ENCODE data around the gene NTM.
A peak's percentile ranks its signal among the peaks of the same experiment; 100 is the strongest.

NTM gene

DNA sequence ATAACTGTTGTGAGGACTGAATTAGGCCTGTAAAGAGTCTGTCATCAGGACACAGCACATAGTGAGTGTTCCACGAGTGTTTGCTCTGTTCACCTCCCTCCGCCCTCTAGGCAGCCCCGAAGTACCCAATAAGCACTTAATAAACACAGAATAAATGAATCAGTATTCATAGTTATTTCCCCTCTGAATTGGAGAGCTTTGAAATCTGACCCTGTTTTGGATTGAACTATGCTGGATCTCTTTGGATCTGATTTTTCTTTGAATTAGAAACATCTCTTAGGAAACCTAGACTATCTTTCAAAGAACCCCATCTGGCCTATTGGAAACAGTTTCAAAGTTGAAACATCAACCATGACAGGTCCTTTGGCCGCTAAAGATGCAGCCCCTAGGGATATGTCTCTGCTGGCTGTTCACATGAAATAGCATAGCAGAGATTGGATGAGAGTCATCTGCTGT is 615.5 kb downstream of the NTM start:
- no peak for DNase-seq

DNA sequence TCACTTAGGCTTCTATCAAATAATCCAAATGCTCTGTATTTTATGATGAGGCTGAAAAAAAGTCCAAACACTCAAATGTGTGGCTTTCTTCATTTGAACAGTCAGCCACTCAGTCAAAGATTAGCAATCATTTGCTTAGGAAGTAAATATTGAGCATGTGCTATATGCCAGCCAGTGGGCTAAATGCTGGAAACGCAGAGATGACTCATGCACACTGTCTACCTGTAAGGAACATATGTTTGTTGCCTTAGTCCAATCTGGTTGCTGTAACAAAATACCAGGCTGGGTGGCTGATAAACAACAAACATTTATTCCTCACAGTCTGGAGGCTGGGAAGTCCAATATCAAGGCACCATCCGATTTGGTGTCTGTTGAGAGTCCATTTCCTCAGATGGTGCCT is 617.3 kb downstream of the NTM start:
- no peak for DNase-seq

DNA sequence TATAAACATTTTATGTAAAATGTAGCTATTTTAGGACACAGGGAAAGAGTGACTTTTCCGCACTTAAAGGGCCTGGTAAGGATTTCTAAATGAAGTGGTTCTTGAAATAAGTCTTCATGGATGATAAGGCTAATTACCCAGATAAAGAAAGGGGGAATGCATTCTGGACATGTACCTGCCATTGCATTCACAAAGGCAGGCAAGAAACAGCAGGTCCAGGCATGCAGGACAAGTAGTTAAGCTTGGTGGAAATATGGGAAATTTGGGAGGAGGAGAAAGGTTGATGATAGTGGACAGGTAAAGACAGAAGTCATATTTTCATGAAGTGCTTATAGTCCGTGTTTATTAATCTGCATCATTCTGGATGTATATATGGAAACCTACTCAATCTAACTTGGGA is 621.2 kb downstream of the NTM start:
- no peak for DNase-seq

DNA sequence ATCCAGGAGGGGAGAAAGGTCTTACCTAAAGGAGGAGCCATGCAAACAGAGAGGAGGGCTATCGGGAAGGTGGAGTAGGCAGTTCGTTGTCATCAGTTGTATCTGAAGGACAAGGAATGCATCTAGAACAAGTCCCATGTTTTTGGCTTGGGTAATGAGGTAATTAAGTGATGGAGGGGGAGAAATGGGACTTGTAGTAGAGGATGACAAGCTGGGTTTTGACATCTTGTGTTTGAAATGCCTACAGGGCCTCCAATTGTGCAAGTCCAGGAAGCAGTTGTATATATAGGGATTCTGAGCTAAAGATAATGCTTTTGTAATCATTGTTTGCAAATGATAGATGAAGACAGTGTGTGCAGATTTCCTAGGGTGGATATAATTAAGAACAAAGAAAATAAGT is 622.8 kb downstream of the NTM start:
- DNase-seq, result no peak

DNA sequence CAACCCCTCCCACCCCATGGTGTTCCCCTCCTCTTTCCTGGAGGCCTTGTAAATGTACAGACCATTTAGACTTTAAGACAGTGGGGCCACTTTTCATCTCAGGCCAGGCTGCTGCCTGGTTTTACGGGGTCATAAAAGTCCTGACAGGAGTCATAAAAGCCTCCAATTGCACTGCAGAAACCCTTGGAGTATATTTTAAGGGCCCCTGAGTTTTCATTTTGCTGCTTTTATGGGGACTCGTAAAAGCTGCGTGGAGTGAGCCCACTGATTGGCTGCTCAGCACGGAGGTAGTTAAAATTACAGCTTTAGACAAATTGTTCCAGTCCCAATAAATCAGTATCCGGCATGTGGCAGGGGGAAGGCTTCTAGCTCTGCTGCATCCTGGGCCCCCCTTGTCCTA is 627.6 kb downstream of the NTM start:
- no peak for DNase-seq

DNA sequence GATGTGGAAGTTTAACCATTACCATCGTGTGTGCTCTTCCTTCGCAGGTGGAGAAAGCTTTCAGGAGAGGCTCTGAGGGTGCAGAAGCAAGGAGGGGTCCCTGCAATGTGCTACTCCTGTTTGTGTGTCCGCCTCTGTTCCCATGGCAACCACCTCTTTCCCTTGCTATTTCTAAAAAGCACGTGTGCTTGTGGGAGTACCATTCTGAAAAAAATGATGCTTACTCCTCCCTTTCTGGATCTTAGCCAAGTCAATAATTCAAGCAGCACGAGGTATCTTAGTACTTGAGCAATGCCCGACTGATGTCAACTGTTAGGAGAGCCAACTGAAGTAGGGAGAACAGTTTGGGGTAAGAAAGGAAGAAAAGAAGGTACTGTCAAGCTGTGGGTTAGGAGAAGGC is 628.7 kb downstream of the NTM start:
- DNase-seq, result peak in 1 of 2 experiments; percentile 1

DNA sequence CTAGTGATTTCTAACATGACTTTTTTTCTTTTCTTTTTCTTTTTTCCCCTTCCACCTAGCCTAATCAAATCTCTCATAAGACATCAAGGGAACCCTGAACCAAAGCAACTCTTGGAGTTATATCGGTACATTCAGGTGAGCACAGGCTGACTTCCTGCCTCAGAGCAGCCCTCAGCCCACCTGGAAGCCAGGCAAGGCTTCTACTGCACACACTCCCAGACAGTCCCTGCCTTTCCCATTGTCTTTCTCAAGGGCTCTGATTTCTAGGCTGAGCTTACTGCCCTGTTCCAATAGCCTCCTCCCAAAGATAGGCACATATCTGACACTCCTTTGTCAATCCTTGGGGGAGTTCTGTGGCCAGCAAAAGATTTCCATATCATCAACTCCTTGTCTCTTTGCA is 629.5 kb downstream of the NTM start:
- DNase-seq, result no peak

DNA sequence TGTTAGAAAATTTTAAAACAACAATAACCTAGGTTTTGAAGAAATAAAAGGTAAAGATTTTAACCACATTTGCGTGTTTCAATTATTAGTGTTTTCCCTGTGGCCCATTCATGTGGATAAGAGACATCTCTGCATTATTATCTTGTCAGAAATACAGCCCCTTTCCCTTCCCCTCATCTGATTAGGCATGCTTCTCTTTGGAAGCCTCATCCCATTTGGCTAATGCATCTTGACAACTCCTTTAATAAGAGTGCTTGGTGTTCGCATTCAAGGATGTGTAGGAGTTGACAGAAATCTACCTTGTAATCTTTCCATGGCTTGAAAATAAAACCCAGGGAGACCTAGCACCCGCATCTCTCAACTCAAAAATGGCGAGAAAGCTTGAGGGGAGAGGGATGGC is 635.5 kb downstream of the NTM start:
- DNase-seq, result no peak

DNA sequence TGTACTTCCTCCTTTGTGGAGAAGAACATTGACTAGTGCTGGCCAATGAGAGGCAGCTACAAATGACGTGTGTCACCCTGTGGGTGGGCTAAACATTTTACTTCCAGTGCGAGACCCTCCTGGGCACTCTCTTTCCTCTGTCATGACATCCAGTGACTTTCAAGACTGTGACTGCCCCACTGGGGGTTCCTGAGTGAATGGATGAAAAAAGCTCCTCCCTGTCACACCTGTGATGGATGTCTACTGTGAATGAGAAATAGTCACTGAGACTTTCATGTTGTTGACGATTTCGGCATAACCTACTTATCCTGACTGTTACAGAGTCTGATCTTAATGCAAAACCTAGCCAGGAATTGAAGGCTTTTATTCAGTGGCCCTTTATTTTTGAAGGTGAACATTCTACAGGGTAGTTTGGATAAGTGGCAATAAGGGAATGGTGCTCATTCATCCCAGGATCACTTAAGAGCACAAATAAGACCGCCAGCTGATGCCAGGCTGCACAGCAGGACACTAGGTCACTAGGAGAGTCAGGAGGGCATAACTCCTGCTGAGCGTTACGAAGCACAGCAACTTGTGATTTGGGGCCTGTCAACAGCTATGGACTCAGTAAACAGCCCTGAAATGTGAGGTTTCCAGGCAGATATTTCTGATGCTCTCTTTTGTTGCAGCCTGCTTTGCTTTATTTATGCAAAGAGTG is 636.6 kb downstream of the NTM start:
- DNase-seq, result no peak

DNA sequence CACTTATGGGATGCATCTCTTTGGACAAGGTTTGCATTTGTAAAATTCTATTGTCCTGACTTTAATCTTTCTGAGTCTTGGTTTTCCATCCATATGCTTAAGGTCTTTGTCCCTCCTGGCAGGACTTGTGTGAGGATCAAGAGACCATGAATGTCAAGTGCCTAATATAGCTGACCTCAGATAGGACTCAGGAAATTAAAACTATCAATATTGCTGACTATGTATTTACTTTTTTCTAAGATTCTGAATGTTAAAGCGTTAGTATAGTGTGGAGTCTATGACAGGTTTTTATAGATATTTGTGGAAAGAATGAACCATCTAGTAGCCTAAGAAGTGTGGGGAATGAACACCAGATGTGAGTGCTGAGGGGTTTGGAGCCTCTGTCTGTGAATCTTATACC is 637.8 kb downstream of the NTM start:
- DNase-seq, result no peak

DNA sequence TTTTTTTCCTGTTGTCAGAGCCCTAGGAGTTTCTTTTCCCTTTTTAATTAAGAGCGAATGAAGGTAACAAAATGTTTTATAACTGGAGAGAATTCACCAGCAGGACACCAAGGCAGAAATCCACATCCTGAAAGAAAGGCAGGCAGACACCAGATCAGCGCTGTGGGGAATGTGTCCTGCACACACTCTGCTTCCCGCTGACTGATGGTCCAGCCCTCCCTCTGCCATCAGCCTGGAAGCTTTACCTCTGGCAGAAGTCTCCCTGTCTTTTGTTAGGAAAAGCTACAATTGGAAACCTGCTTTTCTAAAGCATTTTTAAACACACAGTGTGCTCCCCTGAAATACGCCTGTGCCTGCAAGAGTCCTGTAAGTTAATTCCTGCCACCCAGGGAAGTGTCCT is 638.5 kb downstream of the NTM start:
- no peak for DNase-seq

DNA sequence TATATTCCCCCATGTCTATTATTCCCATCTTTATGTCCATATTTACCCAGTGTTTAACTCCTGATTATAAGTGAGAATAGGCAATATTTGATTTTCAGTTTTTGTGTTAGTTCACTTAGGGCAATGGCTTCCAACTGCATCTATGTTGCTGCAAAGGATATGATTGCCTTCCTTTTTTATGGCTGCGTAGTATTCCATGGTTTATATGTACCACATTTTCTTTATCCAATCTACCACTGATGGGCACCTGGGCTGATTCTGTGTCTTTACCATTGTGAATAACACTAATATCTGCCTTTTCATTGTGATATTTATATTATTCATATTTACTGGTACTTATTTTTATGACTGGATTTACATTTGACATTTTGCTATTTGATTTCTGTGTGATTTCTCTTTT is 649.6 kb downstream of the NTM start:
- no peak for DNase-seq

DNA sequence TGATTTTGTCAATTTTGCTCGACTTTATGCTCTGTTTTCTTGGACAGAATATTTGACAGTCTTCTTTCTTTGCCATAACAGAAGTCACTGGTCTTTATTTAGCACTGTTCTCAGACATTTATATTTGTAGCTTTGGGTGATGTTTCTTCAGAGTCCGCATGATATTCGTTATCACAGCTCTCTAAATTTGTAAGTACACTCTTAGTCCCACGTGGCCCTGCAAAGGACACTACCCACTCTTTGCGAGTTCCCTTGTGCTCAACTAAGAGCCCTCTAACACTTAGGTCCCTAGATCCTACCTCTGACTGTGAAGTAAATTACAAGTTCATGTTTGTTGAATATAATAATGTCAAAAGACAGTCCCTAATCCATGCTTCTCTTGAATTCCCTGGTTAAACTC is 651.9 kb downstream of the NTM start:
- DNase-seq, result no peak

DNA sequence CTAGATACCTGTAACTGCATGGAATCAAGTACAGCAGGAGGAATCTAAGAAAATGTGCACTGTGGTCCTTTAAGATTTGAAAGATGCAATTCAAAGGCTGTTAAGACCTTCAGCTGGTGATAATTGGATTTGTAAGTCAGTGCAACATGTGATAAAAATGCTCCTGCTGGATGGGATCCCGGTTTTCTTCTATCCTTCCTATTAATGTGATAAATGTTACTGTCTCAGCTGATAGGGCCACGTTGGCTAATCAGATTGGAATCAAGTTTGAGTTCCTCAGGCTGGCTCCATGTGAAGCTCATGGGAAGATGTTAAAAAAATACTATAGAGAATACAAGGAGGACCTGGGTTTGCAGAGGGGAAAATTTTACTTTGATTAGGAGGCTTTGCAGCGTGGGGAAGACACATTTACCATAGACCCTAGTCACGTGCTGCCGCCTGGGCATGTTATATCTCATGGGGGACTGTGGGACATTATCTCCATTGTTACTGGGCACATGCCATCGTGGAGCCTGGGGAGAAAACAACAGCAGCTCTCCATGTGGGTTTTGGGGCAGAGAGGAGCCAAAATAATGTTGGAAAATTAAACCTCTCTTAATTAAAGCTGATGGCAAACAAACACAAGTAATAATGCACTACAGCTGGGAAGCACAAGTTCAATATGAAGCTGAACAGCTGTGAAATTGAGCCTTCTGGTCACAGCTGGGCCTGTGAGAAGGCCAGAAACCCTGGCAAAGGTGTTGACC is 652.5 kb downstream of the NTM start:
- DNase-seq, result no peak

DNA sequence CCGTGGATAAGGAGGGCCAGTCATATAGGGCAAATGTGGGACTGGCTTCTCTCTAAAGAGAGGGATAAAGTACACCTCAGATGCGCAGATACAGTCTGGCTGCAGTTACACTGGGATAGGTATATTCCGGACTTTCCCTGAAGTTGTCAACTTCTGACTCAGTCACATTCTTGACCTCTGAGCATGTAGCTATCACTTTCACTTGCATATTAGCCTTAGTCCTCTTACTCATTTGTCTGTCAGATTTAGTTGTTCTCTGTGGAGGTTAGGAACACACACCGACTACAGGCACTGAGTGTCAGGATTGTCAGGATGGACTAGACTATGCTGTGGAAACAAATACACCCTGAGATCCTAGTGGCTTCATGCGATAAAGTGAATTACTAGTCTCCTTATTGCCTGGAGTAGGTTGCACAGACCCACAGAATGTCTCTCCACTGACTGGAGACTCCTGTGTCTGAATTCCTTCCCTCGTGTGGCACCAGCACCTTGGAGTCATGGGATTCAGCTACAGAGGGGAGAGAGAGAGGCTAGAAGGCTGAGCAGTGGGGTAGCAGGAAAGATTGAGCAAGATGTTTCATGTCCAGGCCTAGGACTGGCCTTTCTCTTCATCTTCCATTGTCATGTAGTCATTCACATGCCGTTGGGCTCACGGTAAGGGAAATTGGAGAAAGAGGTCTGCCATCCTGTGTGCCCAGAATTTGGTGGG is 654.3 kb downstream of the NTM start:
- DNase-seq, result no peak

DNA sequence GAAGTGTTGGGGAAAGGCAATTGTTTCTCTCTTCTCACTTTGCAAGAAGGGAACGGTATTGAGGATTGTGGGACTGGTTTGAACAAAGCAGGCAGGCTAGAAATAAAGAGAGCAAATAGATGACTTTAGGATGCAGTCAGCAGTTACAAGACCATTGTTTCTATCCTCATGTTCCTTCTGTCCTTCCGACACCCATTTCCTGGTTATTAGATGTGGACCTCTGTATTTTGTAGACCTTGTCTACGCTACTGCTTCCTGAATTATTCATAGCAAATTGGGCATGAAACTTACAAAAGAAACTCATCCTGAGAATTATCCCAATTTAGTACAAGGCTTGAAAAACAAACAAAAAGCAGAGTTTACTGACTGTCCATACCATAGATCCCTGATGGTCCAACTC is 656.3 kb downstream of the NTM start:
- DNase-seq, result no peak

DNA sequence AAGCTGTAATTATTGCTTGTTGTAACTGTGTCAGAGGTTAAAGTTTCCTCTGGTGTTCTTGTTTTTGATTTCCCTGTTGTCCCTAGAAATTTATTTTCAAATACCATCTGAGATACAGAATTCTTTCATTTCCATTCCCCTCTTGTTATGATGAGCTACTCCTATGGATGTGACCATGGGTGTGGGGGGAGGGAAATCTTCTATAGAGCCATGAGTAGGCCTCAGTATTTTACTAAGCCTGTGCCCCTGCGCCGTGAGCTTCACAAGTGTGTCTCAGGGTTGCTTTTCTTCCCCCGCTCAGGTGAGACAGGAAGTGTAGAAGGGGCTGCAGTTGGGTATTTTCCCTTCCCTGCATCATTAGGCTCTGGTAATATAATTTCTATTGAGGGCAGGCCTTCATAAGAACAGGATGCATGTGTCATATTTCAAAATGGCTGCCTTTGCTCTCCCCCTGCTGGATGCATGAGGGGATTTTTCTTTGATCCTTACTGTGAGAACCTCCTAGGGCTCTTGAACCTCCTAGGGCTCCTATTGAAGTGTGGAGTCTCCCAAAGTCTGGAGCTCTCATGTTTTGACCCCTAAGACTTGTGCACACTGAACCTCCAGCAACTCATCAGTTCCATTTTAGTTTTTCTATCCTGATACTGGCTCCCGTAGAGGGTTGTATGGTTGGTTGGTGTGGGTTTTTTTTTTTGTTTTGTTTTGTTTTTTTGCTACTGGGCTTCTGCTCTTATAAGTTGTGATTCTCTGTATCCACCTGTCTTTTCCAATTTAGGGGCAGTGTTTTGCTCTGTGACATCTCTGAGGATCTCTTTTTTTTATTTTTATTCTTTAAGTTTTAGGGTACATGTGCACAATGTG is 658.2 kb downstream of the NTM start:
- DNase-seq, result no peak

DNA sequence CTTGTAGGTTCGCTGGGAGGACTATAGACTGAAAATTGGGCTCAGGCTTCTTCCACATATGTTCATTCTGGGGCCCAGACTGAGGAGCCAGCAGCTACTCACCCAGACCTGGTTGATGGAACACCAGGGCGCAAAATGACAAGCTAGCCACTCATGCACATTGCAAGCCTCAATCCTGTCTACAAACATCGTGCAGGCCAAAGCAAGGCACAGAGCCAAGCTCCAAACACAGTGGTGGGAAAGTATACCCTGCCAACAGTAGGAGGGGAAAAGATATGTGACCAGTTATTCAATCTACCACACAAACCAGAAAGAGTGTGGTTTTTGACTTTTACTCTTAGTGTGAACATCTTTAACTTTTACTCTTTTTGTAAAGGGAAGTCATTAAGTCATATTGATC is 660.5 kb downstream of the NTM start:
- DNase-seq, result no peak

DNA sequence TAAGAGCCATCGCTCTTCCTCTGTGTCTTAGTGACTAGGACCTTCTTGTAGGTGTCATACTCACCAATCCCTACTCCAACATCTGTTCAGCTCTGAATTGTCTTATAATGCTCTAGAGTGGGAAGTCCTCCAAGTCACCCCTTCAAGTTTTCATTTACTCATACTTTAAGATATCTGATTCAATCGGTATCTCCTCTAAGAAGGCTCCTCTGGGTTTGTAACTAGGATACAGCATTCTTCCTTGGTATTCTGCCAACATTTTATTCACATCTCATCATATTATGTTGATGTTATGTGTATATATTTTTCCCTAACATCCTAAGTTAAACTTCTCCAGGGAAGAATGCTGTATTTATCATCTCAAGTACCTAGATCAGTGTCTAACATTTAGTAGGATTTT is 662.1 kb downstream of the NTM start:
- no peak for DNase-seq

DNA sequence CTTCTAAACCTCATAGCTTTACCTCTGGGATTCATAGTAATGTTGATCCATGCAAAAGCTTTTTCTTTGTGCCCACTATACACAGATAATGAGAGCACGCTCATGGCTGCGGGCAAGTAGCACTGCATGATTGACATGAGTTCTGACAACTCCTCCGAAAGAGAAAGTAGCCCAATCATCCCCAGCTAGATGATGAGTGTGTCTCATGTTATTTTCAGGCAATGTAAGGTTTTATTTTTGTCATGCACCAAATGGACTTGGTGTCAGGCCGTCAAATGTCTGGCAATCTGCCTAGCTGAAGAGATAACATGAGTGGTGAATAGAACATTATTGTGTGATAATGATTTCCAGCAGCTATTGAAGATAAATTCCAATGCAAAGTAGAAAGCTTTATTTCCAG is 662.6 kb downstream of the NTM start:
- DNase-seq, result no peak

DNA sequence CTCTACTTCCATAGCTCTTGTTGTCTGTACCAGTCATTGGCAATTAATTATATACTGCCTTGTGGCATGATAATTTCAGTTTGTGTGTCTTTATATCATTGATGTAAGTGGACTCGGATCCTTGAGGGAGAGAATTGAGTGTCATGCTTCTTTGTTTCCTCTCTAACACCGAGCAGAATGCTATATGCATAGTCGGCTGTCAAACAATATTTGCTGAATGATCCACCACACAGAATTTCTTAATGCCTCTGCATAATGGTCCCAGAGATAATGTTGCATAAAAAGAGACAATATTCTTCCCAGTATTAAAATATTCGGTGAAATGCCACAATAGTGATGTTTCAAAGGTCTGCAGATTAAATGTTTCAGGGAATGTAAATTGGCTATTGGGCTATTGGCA is 664.8 kb downstream of the NTM start:
- no peak for DNase-seq

DNA sequence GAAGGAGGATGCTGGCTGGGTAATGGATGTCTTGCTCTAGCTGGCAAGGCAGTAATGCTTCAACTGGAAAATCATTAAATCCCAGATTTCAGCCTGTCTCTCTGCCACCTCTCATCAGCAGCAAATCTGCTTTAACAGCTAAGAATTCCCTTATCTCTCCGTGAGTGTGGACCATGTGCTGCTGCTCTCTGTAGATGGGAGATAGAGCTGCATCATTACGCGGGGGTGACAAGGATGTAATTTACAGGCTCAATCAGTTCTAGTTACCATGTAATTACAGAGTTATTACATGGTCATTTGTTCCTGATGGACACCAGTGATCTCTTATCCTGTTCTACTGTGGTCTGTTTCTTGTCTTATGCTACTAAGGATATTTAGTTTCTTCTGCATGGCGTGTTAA is 665.4 kb downstream of the NTM start:
- DNase-seq, result no peak

DNA sequence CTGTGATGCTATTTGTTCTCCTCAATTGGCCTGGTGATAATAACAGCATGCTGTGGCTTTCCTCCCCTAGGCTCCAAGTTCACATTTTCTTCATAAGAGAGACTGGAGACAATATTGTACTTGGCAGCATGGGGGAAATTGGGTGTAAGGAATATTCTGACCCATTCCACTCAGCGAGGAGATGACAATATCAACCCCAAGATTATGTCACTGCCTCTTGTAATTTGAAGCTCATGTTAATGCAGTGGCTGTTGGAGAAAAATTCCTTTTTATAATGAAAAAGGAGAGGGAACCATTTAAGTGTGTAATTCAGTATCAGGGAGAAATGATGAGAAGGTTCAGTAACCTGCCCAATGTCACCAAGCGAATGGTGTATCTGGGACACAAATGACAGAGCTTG is 665.8 kb downstream of the NTM start:
- DNase-seq, result no peak

All from NCI-H187 (cell line).